ENCODE data around the gene ULK1.

GRCh38 chr12:131867891-131868675 is 26.3 kb upstream of the ULK1 start:
- TF ChIP-seq CTCF (IDR thresholded peaks at IDR 0.05) (no peak), ZFX (IDR thresholded peaks at IDR 0.05; ENCODE audit: borderline replicate concordance) (no peak)
